ENCODE results near the gene SOX6. TPM values are rescaled to one million over a fixed set of nuclear protein-coding genes. Genes with fewer than 3 reads are reported as not detected.

The SOX6 gene
- polyA plus RNA-seq, 1 of the 3 experiments (the other 2 are of a cell fraction): 0.03 TPM

- Histone ChIP-seq H3K4me2 (no peak overlapping the region), H3K36me3 (replicated peaks in 1 of 2; ENCODE audit: control insufficient read depth in 1 of 2, insufficient read depth in 2 of 2, low read length in 1 of 2) (no peaks in the 10 kb centered on the region), H2AFZ (ENCODE audit: low read depth) (no peak overlapping the region), H3K9ac (no peak overlapping the region), H3K27me3 (ENCODE audit: insufficient read depth) (no peaks in the 10 kb centered on the region), H3K4me3 (ENCODE audit: low read depth in 2 of 2, low read length in 1 of 2) (no peak overlapping the region), H3K9me2 (no peaks in the 10 kb centered on the region), H3K27ac (ENCODE audit: low read depth in 2 of 2, low read length in 1 of 2) (no peak overlapping the region), H3K9me3 (no peaks in the 10 kb centered on the region), H3K79me2 (ENCODE audit: insufficient read depth) (no peaks in the 10 kb centered on the region), H3F3A (replicated peaks; ENCODE audit: insufficient read depth) (no peaks in the 10 kb centered on the region), H3K4me1 (ENCODE audit: control insufficient read depth in 1 of 2, insufficient read depth in 2 of 2, low read depth in 1 of 2, low read length in 1 of 2) (no peaks in the 10 kb centered on the region), H4K20me1 (ENCODE audit: insufficient read depth) (no peaks in the 10 kb centered on the region)
- CTCF ChIA-PET: interaction anchor here (1.0 kb wide), 1 partner anchor 9 kb away, joined by 3 read pairs; no protein-coding TSS in a partner anchor
- no peak for DNase-seq
- TF ChIP-seq, protein P1, sequence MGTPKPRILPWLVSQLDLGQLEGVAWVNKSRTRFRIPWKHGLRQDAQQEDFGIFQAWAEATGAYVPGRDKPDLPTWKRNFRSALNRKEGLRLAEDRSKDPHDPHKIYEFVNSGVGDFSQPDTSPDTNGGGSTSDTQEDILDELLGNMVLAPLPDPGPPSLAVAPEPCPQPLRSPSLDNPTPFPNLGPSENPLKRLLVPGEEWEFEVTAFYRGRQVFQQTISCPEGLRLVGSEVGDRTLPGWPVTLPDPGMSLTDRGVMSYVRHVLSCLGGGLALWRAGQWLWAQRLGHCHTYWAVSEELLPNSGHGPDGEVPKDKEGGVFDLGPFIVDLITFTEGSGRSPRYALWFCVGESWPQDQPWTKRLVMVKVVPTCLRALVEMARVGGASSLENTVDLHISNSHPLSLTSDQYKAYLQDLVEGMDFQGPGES (IDR thresholded peaks at IDR 0.05; ENCODE audit: low read depth, low read length): no peak
- TF ChIP-seq USF1 (IDR thresholded peaks at IDR 0.05; ENCODE audit: borderline replicate concordance, low read depth) (no peak), NFIC (IDR thresholded peaks at IDR 0.05; ENCODE audit: borderline replicate concordance) (no peak), ZBTB33 (IDR thresholded peaks at IDR 0.05; ENCODE audit: borderline replicate concordance, low read depth) (no peak), JUND (IDR thresholded peaks at IDR 0.05) (no peak)
- TF ChIP-seq, protein P2, sequence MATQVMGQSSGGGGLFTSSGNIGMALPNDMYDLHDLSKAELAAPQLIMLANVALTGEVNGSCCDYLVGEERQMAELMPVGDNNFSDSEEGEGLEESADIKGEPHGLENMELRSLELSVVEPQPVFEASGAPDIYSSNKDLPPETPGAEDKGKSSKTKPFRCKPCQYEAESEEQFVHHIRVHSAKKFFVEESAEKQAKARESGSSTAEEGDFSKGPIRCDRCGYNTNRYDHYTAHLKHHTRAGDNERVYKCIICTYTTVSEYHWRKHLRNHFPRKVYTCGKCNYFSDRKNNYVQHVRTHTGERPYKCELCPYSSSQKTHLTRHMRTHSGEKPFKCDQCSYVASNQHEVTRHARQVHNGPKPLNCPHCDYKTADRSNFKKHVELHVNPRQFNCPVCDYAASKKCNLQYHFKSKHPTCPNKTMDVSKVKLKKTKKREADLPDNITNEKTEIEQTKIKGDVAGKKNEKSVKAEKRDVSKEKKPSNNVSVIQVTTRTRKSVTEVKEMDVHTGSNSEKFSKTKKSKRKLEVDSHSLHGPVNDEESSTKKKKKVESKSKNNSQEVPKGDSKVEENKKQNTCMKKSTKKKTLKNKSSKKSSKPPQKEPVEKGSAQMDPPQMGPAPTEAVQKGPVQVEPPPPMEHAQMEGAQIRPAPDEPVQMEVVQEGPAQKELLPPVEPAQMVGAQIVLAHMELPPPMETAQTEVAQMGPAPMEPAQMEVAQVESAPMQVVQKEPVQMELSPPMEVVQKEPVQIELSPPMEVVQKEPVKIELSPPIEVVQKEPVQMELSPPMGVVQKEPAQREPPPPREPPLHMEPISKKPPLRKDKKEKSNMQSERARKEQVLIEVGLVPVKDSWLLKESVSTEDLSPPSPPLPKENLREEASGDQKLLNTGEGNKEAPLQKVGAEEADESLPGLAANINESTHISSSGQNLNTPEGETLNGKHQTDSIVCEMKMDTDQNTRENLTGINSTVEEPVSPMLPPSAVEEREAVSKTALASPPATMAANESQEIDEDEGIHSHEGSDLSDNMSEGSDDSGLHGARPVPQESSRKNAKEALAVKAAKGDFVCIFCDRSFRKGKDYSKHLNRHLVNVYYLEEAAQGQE (IDR thresholded peaks at IDR 0.05; ENCODE audit: low read depth, low read length): no peak
- 11% methylated on average over 2 of the region's 2 CpGs for WGBS (ENCODE audit: low lambda C conversion rate)
- POLR2A ChIA-PET: no interaction called here
Observed at GRCh38 chr11:16357775-16358174, 1.4 kb upstream of the SOX6 start.

DNA sequence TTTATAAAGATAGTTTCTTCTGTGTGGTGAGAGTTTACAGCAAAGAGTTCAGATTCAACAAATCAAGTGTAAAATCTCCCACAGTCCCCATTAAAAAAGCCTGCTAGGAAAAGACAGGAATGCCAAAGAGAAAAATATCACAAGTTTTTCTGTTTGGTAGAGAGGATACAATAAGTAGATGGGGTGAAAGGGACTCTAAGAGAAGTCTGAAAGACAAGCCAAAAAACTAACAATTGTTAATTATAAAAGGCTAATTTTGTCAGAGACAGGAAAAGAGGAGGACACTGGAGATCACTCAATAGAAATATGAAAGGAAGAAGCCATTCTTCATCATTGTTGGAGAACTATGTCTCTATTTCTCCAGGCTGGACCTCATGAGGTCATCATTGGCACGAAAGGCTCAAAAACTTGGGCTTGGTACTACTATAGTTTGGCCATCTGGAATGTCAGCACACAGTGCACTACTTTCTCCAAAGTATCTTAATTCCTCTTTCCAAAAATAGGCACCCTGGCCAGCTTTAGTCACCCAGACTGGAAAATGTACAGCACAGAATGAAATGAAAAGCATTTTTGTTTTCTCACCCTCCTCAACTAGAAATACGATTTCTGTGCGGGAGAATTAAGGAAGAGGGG is 531 bp upstream of the SOX6 start:
- H3F3A ChIP-seq (replicated peaks; ENCODE audit: insufficient read depth): no peaks in the 10 kb centered on the region
- H3K9me3 ChIP-seq: no peaks in the 10 kb centered on the region
- H3K9ac ChIP-seq: no peak overlapping the region
- H3K9me2 ChIP-seq: no peaks in the 10 kb centered on the region
- TF ChIP-seq USF1 (IDR thresholded peaks at IDR 0.05; ENCODE audit: borderline replicate concordance, low read depth) (no peak), TEAD4 (IDR thresholded peaks at IDR 0.05; ENCODE audit: borderline replicate concordance, insufficient read depth) (no peak), PBX3 (IDR thresholded peaks at IDR 0.05) (no peak), YY1 (IDR thresholded peaks at IDR 0.05; ENCODE audit: low read depth) (no peak), RXRA (IDR thresholded peaks at IDR 0.05; ENCODE audit: borderline replicate concordance, low read depth) (no peak), RFX5 (IDR thresholded peaks at IDR 0.05; ENCODE audit: low read length) (no peak), SMC3 (IDR thresholded peaks at IDR 0.05; ENCODE audit: low read depth, low read length) (no peak), NFIC (IDR thresholded peaks at IDR 0.05; ENCODE audit: borderline replicate concordance) (no peak), JUND (IDR thresholded peaks at IDR 0.05) (no peak), RAD21 (IDR thresholded peaks at IDR 0.05; ENCODE audit: low read length) (no peak)
- TF ChIP-seq, protein P3, sequence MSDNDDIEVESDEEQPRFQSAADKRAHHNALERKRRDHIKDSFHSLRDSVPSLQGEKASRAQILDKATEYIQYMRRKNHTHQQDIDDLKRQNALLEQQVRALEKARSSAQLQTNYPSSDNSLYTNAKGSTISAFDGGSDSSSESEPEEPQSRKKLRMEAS (IDR thresholded peaks at IDR 0.05; ENCODE audit: low read depth): no peak
- H3K27me3 ChIP-seq (ENCODE audit: insufficient read depth): no peaks in the 10 kb centered on the region
- CTCF ChIA-PET: no interaction called here
- no peaks in the 10 kb centered on the region for H4K20me1 ChIP-seq (ENCODE audit: insufficient read depth)
- H3K36me3 ChIP-seq (replicated peaks in 1 of 2; ENCODE audit: control insufficient read depth in 1 of 2, insufficient read depth in 2 of 2, low read length in 1 of 2): no peaks in the 10 kb centered on the region
- H3K4me2 ChIP-seq: no peak overlapping the region
- H3K27ac ChIP-seq (ENCODE audit: low read depth in 2 of 2, low read length in 1 of 2): no peak overlapping the region
- no peaks in the 10 kb centered on the region for H3K79me2 ChIP-seq (ENCODE audit: insufficient read depth)
- no peak for DNase-seq
- POLR2A ChIA-PET: no interaction called here
- H2AFZ ChIP-seq (ENCODE audit: low read depth): no peak overlapping the region
- H3K4me1 ChIP-seq (ENCODE audit: control insufficient read depth in 1 of 2, insufficient read depth in 2 of 2, low read depth in 1 of 2, low read length in 1 of 2): no peaks in the 10 kb centered on the region
- H3K4me3 ChIP-seq (ENCODE audit: low read depth in 2 of 2, low read length in 1 of 2): no peak overlapping the region
- 36% methylated on average over 3 of the region's 3 CpGs for WGBS (ENCODE audit: low lambda C conversion rate)

All from SK-N-SH (cell line).